Body of pancreas (tissue), 4 donors: Measurements from ENCODE around the gene TOX3.

ENCODE experiments used
- CTCF ChIP-seq, 7 experiments: fragments of 450-650 bp in 4 of 7; fragments of 200-600 bp in 3 of 7; sonication (generic) in 3 of 7; IDR thresholded peaks; one replicate each; pipeline ENCODE4 v1.5.1; 2016 to 2019; ENCODE audit warnings: antibody characterized with exemption in 7 of 7
- POLR2A ChIP-seq, 3 donors: fragments of 450-650 bp; IDR thresholded peaks; one replicate each; pipeline ENCODE4 v1.6.1; 2016; ENCODE audit warnings: antibody characterized with exemption in 3 of 3, mild to moderate bottlenecking in 2 of 3

GRCh38 chr16:52561910-52562741, 15.2 kb upstream of the TOX3 start:
- TF ChIP-seq CTCF (IDR thresholded peaks at IDR 0.05) (no peak), POLR2A (IDR thresholded peaks at IDR 0.05) (no peak)
